OCI-M2 (cell line): ENCODE results near the gene OR10G4.
"Not testable (repeated sequence)": the region's sequence is repeated elsewhere in the genome, so short reads cannot be mapped to it uniquely, and the experiment has no call there.

Experiments used
- DNase-seq: peaks from one replicate; lab custom pipeline; 2025; ENCODE audit not compliant: unreplicated experiment; lab: John Stamatoyannopoulos, UW

OR10G4 gene, protein sequence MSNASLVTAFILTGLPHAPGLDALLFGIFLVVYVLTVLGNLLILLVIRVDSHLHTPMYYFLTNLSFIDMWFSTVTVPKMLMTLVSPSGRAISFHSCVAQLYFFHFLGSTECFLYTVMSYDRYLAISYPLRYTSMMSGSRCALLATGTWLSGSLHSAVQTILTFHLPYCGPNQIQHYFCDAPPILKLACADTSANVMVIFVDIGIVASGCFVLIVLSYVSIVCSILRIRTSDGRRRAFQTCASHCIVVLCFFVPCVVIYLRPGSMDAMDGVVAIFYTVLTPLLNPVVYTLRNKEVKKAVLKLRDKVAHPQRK

DNA sequence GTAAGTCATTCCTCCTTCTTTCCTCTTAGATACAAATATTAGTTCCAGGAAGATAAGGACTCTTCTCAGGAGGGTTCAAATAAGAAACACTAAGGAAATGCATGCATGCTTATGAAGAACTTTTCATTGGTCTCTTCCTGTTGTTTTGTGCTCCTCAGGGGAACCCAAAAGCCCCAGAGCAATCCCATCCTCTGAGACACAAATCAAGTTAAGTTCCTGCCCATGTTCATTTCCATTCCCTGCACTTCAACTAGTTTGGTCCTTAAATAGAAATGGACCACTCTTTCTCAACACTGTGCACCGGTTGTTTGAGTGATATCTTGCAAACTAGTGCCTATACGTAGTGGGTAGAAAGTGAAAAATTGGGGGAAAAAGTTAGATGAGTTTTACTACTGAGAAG lies at the start of gene OR10G4:
OR10G4 (plus strand) TSS at position 301 of the 400 bp plus-strand sequence. CDS start 2,578 bp downstream, outside the sequence.
- no peak for DNase-seq

DNA sequence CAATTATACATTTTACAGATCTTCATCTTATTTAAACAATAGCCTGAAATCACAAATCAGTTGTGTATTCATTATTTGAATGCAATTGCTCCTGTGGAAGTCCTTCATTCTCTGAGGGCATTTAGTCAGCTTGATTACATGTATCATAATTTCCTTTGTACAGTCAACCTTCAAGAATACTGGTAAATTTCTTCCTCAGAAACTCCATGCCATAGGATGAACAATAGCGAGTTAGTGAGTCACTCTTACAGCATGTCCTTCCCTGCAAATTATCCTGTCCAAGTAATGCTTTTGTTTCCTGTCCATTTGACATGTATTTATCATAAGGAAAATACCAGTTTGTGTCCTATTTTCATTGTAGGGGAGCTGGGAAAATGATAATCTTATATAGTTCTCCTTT lies 39.0 kb upstream of the OR10G4 start:
- DNase-seq, result no peak

DNA sequence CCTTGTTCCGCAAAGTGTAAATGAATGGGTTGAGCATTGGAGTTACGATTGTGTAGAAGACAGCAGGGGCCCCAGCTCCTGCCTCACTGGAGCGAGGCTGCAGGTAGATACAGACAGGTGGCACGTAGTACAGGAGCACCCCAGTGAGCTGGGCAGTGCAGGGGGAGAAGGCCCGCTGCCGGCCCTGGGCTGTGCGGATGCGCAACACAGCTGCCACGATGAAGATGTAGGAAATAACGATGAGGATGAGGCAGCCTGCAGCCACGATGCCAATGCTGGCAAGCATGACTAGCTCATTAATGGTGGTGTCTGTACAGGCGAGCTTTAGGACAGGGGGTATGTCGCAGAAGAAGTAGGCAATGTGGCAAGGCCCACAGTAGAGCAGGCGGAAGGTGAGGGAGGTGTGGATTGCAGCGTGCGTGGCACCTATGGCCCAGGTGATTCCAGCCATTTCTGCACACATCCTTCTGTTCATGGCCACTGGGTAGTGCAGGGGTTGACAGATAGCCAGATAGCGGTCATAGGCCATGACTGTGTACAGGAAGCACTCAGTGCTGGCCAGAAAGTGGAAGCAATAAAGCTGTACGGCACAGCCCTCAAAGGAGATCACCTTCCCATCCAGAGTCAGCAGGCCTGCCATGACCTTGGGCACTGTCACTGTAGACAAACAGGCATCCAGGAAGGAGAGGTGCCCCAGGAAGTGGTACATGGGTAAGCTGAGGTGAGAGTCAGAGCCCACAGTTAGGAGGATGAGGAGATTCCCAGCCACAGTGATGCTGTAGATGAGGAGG lies 35.8 kb upstream of the OR10G4 start:
- no peak for DNase-seq

DNA sequence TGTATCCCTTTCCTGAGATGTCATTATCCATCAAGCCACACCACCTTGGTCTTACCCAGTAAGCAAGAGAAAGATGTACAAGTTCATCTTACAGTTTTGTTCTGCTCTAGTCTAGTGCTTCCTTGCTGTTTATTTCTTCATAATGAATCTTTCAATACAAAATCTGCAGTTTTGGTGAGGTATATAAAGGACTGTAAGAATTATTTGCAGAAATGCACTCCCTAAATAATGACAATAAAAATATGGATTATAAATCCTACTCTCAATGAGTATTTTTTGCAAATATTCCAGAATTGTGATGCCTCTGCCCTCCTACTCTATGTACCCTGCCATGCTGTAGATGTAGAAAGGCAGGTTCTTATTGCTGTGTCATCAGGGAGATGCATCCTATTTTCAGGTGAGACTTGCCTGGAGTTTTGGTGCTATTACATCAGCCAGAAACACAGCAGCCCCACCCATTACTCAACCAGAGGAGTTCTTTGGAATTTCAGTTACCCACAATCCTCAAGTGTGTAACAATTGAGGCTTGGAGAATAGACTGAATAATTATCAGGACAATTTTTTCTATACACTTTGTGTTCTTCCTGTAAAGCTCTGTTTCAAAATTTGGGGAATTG lies 35.0 kb upstream of the OR10G4 start, which contains the start of gene OR10S1:
OR10S1 (minus strand) TSS at position 51 of the 617 bp plus-strand sequence. CDS start 117 bp downstream, outside the sequence.
- no peak for DNase-seq

DNA sequence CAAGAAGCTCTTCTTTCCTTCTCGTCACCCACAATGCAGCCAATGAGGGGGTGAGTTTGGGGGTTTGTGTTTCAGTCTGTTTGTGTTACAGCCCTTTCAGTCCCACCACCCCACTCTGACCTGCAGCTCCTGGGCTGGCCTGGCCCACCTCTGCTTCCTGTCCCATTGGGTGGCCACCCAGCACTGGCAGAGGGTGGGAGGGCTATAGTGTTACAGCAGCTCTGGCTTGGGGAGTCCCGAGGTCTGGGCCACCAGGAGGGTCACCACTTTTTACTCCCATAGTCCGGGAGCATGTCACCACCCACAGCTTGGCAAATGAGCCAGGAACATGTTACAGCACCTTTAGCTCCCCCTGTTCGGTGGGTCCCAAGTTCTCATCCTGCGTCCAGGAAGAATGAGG lies 33.5 kb upstream of the OR10G4 start:
- DNase-seq, result no peak

DNA sequence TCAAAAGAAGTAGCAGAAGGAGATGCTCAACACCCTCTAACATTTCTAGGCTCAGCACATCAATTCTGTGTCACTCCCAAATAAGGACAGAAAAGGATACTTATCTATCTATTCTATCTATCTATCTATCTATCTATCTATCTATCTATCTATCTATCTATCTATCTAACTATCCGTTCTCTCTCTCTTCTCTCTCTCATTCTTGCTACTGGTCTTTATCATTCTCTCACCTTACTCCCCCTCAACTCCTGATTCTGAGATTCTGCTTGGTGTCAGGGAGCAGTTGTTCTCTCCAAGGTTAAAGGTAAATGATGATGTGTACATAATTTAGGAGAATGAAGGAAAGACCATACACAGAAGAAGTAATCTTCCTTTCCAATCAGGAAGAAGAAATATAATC lies 17.7 kb upstream of the OR10G4 start, which contains the start of gene OR10G6:
OR10G6 (minus strand) TSS at position 43 of the 400 bp plus-strand sequence; CDS start at position 43, 0 bp downstream.
- DNase-seq, result no peak

DNA sequence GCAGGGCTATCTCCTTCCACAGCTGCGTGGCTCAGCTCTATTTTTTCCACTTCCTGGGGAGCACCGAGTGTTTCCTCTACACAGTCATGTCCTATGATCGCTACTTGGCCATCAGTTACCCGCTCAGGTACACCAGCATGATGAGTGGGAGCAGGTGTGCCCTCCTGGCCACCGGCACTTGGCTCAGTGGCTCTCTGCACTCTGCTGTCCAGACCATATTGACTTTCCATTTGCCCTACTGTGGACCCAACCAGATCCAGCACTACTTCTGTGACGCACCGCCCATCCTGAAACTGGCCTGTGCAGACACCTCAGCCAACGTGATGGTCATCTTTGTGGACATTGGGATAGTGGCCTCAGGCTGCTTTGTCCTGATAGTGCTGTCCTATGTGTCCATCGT lies 3.0 kb downstream of the OR10G4 start:
- not testable (repeated sequence) for DNase-seq

DNA sequence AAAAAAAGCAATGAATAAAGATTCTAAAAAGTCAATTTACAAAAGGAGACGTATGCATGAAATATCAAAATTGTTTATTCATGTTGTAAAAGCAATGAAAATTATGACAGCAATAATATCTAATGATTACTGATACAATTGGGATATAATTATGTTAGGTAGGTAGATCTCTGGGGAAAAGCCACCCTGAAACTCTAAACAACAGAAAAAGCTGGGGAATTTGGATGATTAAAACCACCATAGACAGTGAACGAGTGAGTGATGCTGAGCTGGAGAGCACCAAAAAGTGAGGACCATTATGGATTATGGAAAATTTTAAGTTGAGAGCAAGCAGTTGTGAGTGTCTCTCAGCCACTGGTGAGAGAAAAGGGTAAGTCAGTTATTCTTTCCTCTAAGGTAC lies 13.7 kb downstream of the OR10G4 start, which contains the start of gene OR10G8:
OR10G8 (plus strand) TSS at position 301 of the 400 bp plus-strand sequence. CDS start 2,825 bp downstream, outside the sequence.
- no peak for DNase-seq

DNA sequence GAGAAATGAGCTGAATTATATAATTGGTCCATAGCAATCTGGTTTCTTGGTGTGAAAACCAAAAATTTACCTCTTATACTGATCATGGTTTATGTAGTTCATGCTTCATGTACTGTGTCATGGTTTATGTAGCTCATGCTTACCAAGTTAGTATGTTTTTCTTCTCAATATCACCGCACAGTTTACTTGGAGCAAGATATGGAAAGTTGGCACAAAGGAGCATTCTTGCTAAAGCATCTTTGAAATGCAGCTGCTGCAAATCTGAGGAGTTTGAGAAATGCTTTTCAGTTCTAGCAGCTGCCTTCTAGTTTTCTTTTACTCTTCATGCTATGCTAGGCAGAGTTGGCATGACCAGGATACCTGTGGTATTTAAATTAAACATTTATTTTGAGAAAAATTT lies 23.9 kb downstream of the OR10G4 start:
- DNase-seq, result no peak

DNA sequence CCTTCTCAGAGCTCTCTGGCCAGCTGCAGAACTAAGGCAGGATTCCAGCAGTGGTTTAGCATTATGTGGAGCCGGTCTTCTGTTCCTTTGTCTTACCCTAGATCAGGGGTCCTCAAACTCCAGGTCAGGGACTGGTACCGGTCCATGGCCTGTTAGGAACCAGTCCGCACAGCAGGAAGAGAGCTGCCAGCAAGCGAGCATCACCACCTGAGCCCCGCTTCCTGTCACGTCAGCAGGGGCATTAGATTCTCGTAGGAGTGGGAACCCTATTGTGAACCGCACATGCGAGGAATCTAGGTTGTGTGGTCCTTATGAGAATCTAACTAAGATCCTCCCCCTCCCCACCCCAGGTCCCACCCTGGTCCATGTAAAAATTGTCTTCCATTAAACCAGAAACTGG lies 26.8 kb downstream of the OR10G4 start:
- DNase-seq, result no peak

DNA sequence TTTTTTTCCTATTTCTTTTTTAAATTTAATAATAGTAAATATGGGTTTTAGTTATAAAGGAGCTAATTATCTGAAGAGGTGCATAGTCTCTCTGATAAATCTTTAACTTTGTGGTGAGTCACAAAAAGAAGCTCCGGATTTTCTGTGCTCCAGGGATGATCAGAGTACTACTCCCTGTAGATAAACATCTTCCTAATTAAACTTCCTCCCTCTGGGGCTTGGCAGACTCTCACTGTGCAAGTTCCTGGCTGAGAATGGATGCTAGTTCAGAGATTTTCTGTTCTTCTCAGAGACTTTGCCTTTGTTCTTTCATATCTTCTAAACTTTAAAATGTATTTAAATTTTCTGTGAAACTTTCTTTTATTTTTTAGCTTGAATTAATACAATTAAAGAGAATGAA lies 28.5 kb downstream of the OR10G4 start, which contains the start of gene OR10G7:
OR10G7 (minus strand) TSS at position 72 of the 400 bp plus-strand sequence. CDS start 2,324 bp downstream, outside the sequence.
- DNase-seq, result no peak

DNA sequence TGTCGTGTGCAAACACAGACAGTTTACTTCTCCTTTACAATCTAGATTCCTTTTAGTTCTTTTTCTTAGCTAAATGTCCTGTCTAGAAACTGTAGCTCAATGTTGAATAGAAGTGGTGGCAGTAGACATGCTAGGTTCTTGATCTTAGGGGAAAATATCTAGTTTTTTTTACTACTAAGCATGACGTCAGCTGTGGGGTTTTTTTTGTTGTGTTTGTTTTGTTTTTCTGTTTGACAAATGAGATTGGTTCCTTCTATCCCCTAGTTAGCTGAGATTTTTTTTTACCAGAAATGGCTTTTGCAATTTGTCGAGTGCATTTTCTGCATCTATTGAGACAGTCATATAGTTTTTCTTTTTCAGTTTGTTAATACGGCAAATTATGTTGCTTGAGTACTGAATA lies 30.6 kb downstream of the OR10G4 start:
- no peak for DNase-seq

DNA sequence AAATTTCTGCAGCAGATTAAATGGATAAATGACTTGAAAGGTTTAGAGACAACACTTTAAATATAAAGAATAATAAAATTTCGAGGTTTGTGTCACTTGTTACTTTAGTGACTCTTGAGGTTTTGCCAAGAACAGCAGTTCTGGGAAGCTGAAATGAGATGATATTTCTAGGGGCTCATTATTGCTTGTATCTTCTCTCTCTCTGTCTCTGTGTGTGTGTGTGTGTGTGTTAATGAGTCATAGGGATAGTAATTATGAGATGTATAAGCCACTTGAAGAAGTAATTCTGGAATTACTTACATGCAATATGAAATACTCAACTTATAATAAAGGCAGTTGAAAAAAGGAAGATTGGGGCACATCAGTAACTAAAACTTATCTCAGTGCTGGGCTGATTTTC lies 38.0 kb downstream of the OR10G4 start:
- no peak for DNase-seq

DNA sequence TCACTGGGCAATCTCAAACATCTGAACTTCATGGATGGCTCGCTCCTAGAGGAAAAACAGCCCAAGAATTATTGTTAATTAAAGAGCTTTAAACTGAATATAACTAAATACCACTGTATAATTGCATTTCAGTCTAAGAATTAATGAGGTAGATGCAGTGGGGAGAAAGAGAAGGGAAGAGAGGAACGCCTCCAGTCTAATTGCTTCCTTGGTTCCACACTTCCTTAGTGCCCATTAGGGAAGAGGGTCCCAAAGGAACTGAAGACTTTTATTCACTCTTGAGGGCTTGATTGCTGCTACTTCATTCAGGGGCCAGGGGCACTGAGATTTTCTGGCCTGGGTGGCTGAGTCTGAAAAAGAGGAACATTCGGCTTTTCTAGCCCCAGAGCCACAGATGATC lies 40.2 kb downstream of the OR10G4 start:
- no peak for DNase-seq
